GM15510 (cell line): Measurements from ENCODE around the gene SHISA4.

Source experiments
- POLR2A ChIP-seq: IDR thresholded peaks from 3 replicates; pipeline ENCODE4 v1.6.1; 2011; ENCODE audit warnings: borderline replicate concordance; ENCODE audit not compliant: insufficient read length; ENCODE audit errors: extremely low read depth

Gene SHISA4

GRCh38 chr1:201876148-201876818, 12.4 kb upstream of the SHISA4 start:
- no peak for TF ChIP-seq POLR2A

GRCh38 chr1:201877877-201878401, 10.8 kb upstream of the SHISA4 start:
- TF ChIP-seq POLR2A = no peak

GRCh38 chr1:201880928-201881571, 7.6 kb upstream of the SHISA4 start:
- no peak for TF ChIP-seq POLR2A

GRCh38 chr1:201881617-201882016, 7.1 kb upstream of the SHISA4 start:
- no peak for TF ChIP-seq POLR2A

GRCh38 chr1:201882665-201883132, 6.0 kb upstream of the SHISA4 start:
- no peak for TF ChIP-seq POLR2A

GRCh38 chr1:201883266-201883665, 5.4 kb upstream of the SHISA4 start:
- TF ChIP-seq POLR2A = no peak

- TF ChIP-seq POLR2A = no peak
Observed at GRCh38 chr1:201883786-201884185, 4.9 kb upstream of the SHISA4 start.

- no peak for TF ChIP-seq POLR2A
Observed at GRCh38 chr1:201884425-201884824, 4.3 kb upstream of the SHISA4 start.

GRCh38 chr1:201885531-201886075, 3.1 kb upstream of the SHISA4 start:
- TF ChIP-seq POLR2A = no peak

- no peak for TF ChIP-seq POLR2A
Observed at GRCh38 chr1:201886103-201886885, 2.4 kb upstream of the SHISA4 start.

GRCh38 chr1:201887116-201887866, 1.4 kb upstream of the SHISA4 start:
- TF ChIP-seq POLR2A = no peak

GRCh38 chr1:201889090-201889968, 631 bp downstream of the SHISA4 start:
- no peak for TF ChIP-seq POLR2A

- TF ChIP-seq POLR2A = no peak
Observed at GRCh38 chr1:201890223-201890622, 1.5 kb downstream of the SHISA4 start.
